ENCODE results near the gene POR. TPM values are rescaled to one million over a fixed set of nuclear protein-coding genes. Genes with fewer than 3 reads are reported as not detected.
"Not testable (repeated sequence)": the region's sequence is repeated elsewhere in the genome, so short reads cannot be mapped to it uniquely, and the experiment has no call there.

POR gene
- total and polyA plus RNA-seq, 4 donors, result 116 to 973 (median 474) TPM

GRCh38 chr7:75906991-75907667, 7.8 kb upstream of the POR start:
- no peaks in the 10 kb centered on the region for H3K27me3 ChIP-seq (ENCODE audit: control insufficient read depth in 4 of 4, insufficient read depth in 4 of 4, low read length in 3 of 4)
- H3K4me1 ChIP-seq (ENCODE audit: control insufficient read depth in 4 of 4, insufficient read depth in 4 of 4, low read length in 3 of 4), result peaks cover 8 to 27% (median 16%) of the 10 kb centered on the region in 4 donors
- TF ChIP-seq RXRA (IDR thresholded peaks at IDR 0.05), result peak; percentile 95 to 96
- TF ChIP-seq YY1 (IDR thresholded peaks at IDR 0.05), result peak; percentile 83
- TF ChIP-seq ATF3 (IDR thresholded peaks at IDR 0.05), result no peak
- TF ChIP-seq REST (IDR thresholded peaks at IDR 0.05), result peak; percentile 60
- peak; percentile 48 to 73 for TF ChIP-seq GABPA (IDR thresholded peaks at IDR 0.05 in 1 of 2, conservative IDR thresholded peaks at IDR 0.05 in 1 of 2)
- TF ChIP-seq FOXA1 (IDR thresholded peaks at IDR 0.05), result no peak
- peak; percentile 73 to 91 for TF ChIP-seq JUND (IDR thresholded peaks at IDR 0.05)
- TF ChIP-seq RAD21 (IDR thresholded peaks at IDR 0.05), result peak; percentile 38 to 51
- TF ChIP-seq SP1 (IDR thresholded peaks at IDR 0.05), result peak; percentile 96
- TF ChIP-seq ZBTB33 (IDR thresholded peaks at IDR 0.05), result peak; percentile 86
- TF ChIP-seq TAF1 (conservative IDR thresholded peaks at IDR 0.05), result no peak
- TF ChIP-seq FOXA2 (IDR thresholded peaks at IDR 0.05), result peak; percentile 16
- peak; percentile 69 for TF ChIP-seq HNF4G (IDR thresholded peaks at IDR 0.05)
- peak; percentile 77 for TF ChIP-seq MAX (IDR thresholded peaks at IDR 0.05)
- peak; percentile 45 to 47 for TF ChIP-seq EGR1 (IDR thresholded peaks at IDR 0.05; ENCODE audit: low read depth in 2 of 2)
- TF ChIP-seq NR2F2 (IDR thresholded peaks at IDR 0.05), result peak; percentile 76
- TF ChIP-seq CTCF (IDR thresholded peaks at IDR 0.05; ENCODE audit: low read depth, low read length, missing input control), result no peak
- TF ChIP-seq HNF4A (conservative IDR thresholded peaks at IDR 0.05), result peak; percentile 94
- no peaks in the 10 kb centered on the region for H3K9me3 ChIP-seq (ENCODE audit: control insufficient read depth in 4 of 4, low read length in 3 of 4)
- DNase-seq (ENCODE audit: low spot score), result peak; percentile 40
- no peaks in the 10 kb centered on the region for H3K36me3 ChIP-seq (ENCODE audit: control insufficient read depth in 4 of 4, insufficient read depth in 3 of 4, low read depth in 1 of 4, low read length in 3 of 4)
- 28% methylated on average over 10 of the region's 10 CpGs for WGBS
- H3K27ac ChIP-seq (ENCODE audit: low read depth in 1 of 2, low read length in 2 of 2), result peak overlapping the region; percentile 70 to 88
- no peak overlapping the region for H3K4me3 ChIP-seq (ENCODE audit: low read depth in 1 of 3, low read length in 3 of 3)
- peak overlapping the region in 1 of 2 donors; percentile 31 for H3K9ac ChIP-seq (ENCODE audit: low read depth in 1 of 2, low read length in 2 of 2)

GRCh38 chr7:75907668-75908039, 7.3 kb upstream of the POR start:
- H3K27me3 ChIP-seq (ENCODE audit: control insufficient read depth in 4 of 4, insufficient read depth in 4 of 4, low read length in 3 of 4); H3K9ac ChIP-seq (ENCODE audit: low read depth in 1 of 2, low read length in 2 of 2); H3K9me3 ChIP-seq (ENCODE audit: control insufficient read depth in 4 of 4, low read length in 3 of 4); DNase-seq (ENCODE audit: low spot score); H3K4me3 ChIP-seq (ENCODE audit: low read depth in 1 of 3, low read length in 3 of 3); H3K36me3 ChIP-seq (ENCODE audit: control insufficient read depth in 4 of 4, insufficient read depth in 3 of 4, low read depth in 1 of 4, low read length in 3 of 4): not testable (repeated sequence)
- WGBS, result 72% methylated on average over 9 of the region's 9 CpGs
- H3K27ac ChIP-seq (ENCODE audit: low read depth in 1 of 2, low read length in 2 of 2), result peak overlapping the region; percentile 70 to 88
- peaks cover 8 to 27% (median 16%) of the 10 kb centered on the region in 4 donors for H3K4me1 ChIP-seq (ENCODE audit: control insufficient read depth in 4 of 4, insufficient read depth in 4 of 4, low read length in 3 of 4)

Data from liver (tissue), 9 donors.